ENCODE data around the gene PTK7. TPM values are rescaled to one million over a fixed set of nuclear protein-coding genes. Genes with fewer than 3 reads are reported as not detected.
A peak's percentile ranks its signal among the peaks of the same experiment; 100 is the strongest.

The PTK7 gene
- total and polyA plus RNA-seq, 2 donors (not counting 1 experiment from before 2014, with no cell fraction given), result not detected

DNA sequence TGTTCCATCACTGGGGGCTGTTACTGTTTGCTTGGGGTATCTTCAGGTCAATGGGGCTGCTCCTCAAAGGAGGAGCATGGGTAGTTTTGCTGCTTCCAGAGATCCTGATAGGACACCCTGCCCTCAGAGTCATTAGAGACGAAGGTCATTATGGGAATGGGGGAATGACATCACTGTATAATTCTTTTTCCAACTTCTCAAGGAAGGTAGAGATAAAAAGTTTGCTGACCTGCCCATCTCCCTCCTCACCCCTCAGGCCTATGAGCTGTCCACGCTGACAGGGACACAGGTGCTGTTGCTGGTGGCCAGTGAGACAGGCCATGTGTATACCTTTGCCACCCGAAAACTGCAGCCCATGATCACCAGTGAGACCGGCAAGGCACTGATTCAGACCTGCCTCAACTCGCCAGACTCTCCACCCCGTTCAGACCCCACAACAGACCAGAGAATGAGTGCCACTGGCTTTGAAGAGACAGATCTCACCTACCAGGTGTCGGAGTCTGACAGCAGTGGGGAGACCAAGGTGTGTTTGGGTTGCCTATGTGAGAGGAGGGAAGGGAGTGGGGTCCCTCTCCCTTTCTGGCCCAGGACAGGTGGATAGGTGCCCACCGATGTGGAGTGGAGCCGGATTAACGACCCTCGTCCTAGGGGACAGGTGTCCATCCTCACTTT lies 97.6 kb downstream of the PTK7 start:
- TF ChIP-seq, protein P1, sequence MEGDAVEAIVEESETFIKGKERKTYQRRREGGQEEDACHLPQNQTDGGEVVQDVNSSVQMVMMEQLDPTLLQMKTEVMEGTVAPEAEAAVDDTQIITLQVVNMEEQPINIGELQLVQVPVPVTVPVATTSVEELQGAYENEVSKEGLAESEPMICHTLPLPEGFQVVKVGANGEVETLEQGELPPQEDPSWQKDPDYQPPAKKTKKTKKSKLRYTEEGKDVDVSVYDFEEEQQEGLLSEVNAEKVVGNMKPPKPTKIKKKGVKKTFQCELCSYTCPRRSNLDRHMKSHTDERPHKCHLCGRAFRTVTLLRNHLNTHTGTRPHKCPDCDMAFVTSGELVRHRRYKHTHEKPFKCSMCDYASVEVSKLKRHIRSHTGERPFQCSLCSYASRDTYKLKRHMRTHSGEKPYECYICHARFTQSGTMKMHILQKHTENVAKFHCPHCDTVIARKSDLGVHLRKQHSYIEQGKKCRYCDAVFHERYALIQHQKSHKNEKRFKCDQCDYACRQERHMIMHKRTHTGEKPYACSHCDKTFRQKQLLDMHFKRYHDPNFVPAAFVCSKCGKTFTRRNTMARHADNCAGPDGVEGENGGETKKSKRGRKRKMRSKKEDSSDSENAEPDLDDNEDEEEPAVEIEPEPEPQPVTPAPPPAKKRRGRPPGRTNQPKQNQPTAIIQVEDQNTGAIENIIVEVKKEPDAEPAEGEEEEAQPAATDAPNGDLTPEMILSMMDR (IDR thresholded peaks at IDR 0.05), result no peak
- no peak for TF ChIP-seq EZH2 (IDR thresholded peaks at IDR 0.05; ENCODE audit: borderline replicate concordance, insufficient read depth, low read depth, low read length, poor library complexity, severe bottlenecking)
- 65% methylated on average over 6 of the region's 11 CpGs for WGBS (ENCODE audit: insufficient coverage)
- Histone ChIP-seq H3K27me3 (replicated peaks in 1 of 4; ENCODE audit: control extremely low read depth in 1 of 4, control insufficient read depth in 3 of 4, insufficient read depth in 4 of 4, low read length in 3 of 4) (peaks cover 0 to 2% (median 0%) of the 10 kb centered on the region in 4 experiments), H3K9me3 (ENCODE audit: control extremely low read depth in 1 of 3, control insufficient read depth in 2 of 3, insufficient read depth in 1 of 3, low read length in 2 of 3) (peaks cover 0 to 7% (median 0%) of the 10 kb centered on the region in 3 donors), H3K4me3 (ENCODE audit: control extremely low read depth in 1 of 5, extremely low read depth in 1 of 5, insufficient read depth in 1 of 5, low read depth in 2 of 5, low read length in 4 of 5) (peak overlapping the region in 1 of 5 experiments; percentile 40), H3K79me2 (ENCODE audit: control insufficient read depth, insufficient read depth, low read length) (peaks cover 39% of the 10 kb centered on the region), H3K4me2 (replicated peaks; ENCODE audit: low read depth, low read length, poor library complexity, severe bottlenecking) (peak overlapping the region; percentile 94), H4K20me1 (ENCODE audit: control insufficient read depth, insufficient read depth, low read length, poor library complexity, severe bottlenecking) (peaks cover 33% of the 10 kb centered on the region), H3K27ac (ENCODE audit: low read length in 2 of 2) (peak overlapping the region; percentile 78 to 90), H3K4me1 (ENCODE audit: control insufficient read depth in 2 of 2, insufficient read depth in 2 of 2, low read length in 2 of 2) (peaks cover 35 to 49% of the 10 kb centered on the region in 2 donors), H2AFZ (ENCODE audit: insufficient read depth, low read depth, low read length, poor library complexity, severe bottlenecking) (peak overlapping the region; percentile 42), H3K36me3 (replicated peaks in 1 of 2; ENCODE audit: control extremely low read depth in 1 of 2, control insufficient read depth in 1 of 2, extremely low read depth in 1 of 2, insufficient read depth in 2 of 2, low read length in 1 of 2) (peaks cover 0 to 29% of the 10 kb centered on the region in 2 experiments), H3K9ac (ENCODE audit: low read length) (peak overlapping the region; percentile 53)
- intact Hi-C loops (cut with micrococcal nuclease), result loop anchor here (1.0 to 5.0 kb wide), 11 partner anchors 9 to 1089 kb away; partner anchors contain the start of genes ABCC10, CUL9, GTPBP2 and KLHDC3
- H3K4me1 Mint-ChIP-seq, result peaks cover 46% of the 10 kb centered on the region
- ChIA-PET CTCF (interaction anchor here (0.6 to 2.7 kb wide), 8 partner anchors 8 to 303 kb away, joined by 3 to 8 read pairs (median 4); partner anchors contain the start of genes CUL9 and DNPH1), POLR2A (interaction anchor here (0.5 to 1.3 kb wide), 3 partner anchors 189 to 1123 kb away, joined by 3 read pairs; partner anchors contain the start of genes PPP2R5D and TAF8)
- peak overlapping the region; percentile 85 for H3K4me3 Mint-ChIP-seq
- H3K27me3 Mint-ChIP-seq, result no peaks in the 10 kb centered on the region
- ATAC-seq (ENCODE audit: low read depth), result no peak
- no peaks in the 10 kb centered on the region for H3K9me3 Mint-ChIP-seq (ENCODE audit: insufficient read depth)
- H3K27ac Mint-ChIP-seq, result peak overlapping the region; percentile 95
- DNase-seq, result peak; percentile 36
